ENCODE results near the gene UBE2F.
"Not testable (repeated sequence)": the region's sequence is repeated elsewhere in the genome, so short reads cannot be mapped to it uniquely, and the experiment has no call there.

The UBE2F gene

GRCh38 chr2:237946423-237946822, 20.4 kb upstream of the UBE2F start:
- FAIRE-seq, result no peak

GRCh38 chr2:237951354-237951753, 15.5 kb upstream of the UBE2F start:
- not testable (repeated sequence) for FAIRE-seq

- FAIRE-seq, result no peak
These were observed 14.9 kb upstream of the UBE2F start for GRCh38 chr2:237951878-237952277.

GRCh38 chr2:237952851-237953250, 14.0 kb upstream of the UBE2F start:
- no peak for FAIRE-seq

GRCh38 chr2:237955640-237956401, 11.0 kb upstream of the UBE2F start:
- FAIRE-seq, result no peak

- FAIRE-seq, result no peak
These were observed 10.4 kb upstream of the UBE2F start for GRCh38 chr2:237956402-237956736.

GRCh38 chr2:237961637-237962036, 5.2 kb upstream of the UBE2F start:
- no peak for FAIRE-seq

- no peak for FAIRE-seq
These were observed 4.3 kb upstream of the UBE2F start for GRCh38 chr2:237962432-237963084.

- FAIRE-seq, result not testable (repeated sequence)
These were observed 3.3 kb upstream of the UBE2F start for GRCh38 chr2:237963490-237963991.

GRCh38 chr2:237964194-237964577, 2.6 kb upstream of the UBE2F start:
- FAIRE-seq, result no peak

- FAIRE-seq, result no peak
These were observed 2.0 kb upstream of the UBE2F start for GRCh38 chr2:237964578-237965404.

GRCh38 chr2:237965844-237966243, 970 bp upstream of the UBE2F start:
- not testable (repeated sequence) for FAIRE-seq

- FAIRE-seq, result no peak
These were observed 607 bp upstream of the UBE2F start for GRCh38 chr2:237966250-237966564.

- no peak for FAIRE-seq
These were observed 693 bp downstream of the UBE2F start for GRCh38 chr2:237967463-237967951.

- FAIRE-seq, result no peak
These were observed 1.4 kb downstream of the UBE2F start for GRCh38 chr2:237968048-237968862.

GRCh38 chr2:237971661-237972060, 4.8 kb downstream of the UBE2F start:
- no peak for FAIRE-seq

GRCh38 chr2:237972211-237972610, 5.4 kb downstream of the UBE2F start:
- FAIRE-seq, result no peak

- FAIRE-seq, result no peak
These were observed 6.1 kb downstream of the UBE2F start for GRCh38 chr2:237972936-237973335.

- FAIRE-seq, result no peak
These were observed 10.6 kb downstream of the UBE2F start for GRCh38 chr2:237977380-237977779.

GRCh38 chr2:237978058-237978712, 11.4 kb downstream of the UBE2F start:
- FAIRE-seq, result no peak

- no peak for FAIRE-seq
These were observed 12.5 kb downstream of the UBE2F start for GRCh38 chr2:237979331-237979730.

GRCh38 chr2:237980087-237980486, 13.3 kb downstream of the UBE2F start:
- no peak for FAIRE-seq

Measured in A204.1 (cell line).